Measurements from ENCODE around the gene ACAP1.

Gene ACAP1

DNA sequence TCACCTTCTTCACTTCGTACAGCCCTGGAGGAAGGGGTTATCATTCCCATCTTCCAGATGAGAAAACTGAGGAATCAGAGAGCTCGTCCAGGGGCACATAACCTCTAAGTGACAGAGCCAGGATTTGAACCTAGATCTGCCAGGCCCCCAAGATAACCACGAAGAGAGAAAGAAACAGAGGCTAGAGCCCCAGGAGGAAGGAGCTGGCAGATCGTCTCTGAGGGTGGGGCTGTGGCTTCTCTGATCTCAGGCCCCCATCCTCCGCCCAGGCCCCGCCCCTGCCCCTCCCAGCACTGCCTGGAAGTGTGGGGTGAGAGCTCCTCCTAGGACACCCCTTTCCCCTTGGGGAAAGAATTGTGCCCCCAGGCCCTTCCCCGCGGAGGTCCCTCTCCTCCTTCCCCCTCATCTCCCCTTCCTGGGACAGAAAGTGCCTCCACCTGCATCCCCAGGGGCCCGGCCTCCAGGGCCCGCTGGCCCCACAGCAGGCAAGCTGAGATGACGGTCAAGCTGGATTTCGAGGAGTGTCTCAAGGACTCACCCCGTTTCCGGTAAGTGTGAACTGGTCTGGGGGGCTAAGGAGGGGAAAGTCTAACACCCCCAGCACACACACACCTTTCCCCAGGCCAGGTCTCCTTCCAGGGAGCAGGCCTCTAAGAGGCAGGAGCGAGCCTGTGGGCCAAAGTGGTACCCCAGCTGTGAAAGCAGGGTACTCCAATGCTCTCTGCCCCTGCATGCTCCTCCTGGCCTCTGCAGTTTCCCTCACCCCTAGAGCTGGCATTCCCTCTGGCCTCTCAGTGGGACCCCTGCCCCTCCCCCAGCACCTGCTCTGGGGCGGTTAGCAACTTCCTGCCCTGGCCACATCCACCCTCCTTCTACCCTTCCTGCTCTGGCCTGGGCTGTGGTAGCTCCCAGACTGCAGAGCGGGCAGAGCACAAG is at the start of gene ACAP1:
Gene ACAP1 (plus strand): TSS at position 290 of the 936 bp plus-strand sequence. CDS start 206 bp downstream, at position 496.
- intact Hi-C loops (cut with DNase I): no loop called here
- peak in 1 of 42 donors; percentile 35 for DNase-seq

DNA sequence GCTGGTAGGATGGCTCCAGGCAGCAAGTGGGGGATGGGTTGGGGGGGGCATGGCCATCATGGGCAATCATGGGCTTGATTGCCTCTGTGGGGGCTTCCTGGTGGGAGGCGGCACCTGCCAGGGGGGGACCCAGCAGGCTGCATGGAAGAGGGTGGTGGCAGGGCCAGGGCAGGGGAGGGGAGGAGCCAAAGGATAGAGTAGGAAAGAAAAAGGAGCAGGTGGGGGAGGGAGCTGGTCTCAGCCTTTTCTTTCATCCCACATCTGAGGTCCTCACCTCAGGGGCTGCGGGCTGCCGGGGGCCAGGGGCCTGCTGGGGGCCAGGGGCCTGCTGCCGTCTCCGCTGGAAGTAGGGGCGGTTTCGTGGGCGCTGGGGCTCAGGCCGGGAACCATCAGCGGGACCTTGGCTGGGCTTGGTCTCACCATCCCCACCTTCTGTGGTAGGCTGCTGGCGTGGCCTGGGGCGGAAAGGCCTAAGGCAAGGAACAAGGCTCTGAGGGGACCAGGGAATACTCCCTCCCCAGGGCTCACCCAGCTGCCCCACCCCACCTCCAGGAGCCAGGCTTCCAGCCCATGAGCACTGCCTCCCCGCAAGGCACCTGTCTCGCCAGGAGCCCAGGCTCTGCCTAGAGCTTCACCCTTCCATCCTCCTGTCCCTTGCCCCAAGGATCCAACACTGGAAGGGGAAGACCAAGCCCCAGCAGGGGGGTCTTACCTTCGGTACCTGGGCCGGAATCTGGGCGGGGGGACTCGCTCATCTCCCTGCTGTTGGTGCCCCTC is 46.9 kb upstream of the ACAP1 start:
- no peak for DNase-seq
- intact Hi-C loops (cut with DNase I): no loop called here

GRCh38 chr17:7290166-7290565 is 46.2 kb upstream of the ACAP1 start:
- no peak for DNase-seq
- intact Hi-C loops (cut with DNase I): no loop called here

- intact Hi-C loops (cut with DNase I): no loop called here
- no peak for DNase-seq
Observed at GRCh38 chr17:7290685-7291084, 45.6 kb upstream of the ACAP1 start.

GRCh38 chr17:7292194-7292593 is 44.1 kb upstream of the ACAP1 start:
- intact Hi-C loops (cut with DNase I): no loop called here

DNA sequence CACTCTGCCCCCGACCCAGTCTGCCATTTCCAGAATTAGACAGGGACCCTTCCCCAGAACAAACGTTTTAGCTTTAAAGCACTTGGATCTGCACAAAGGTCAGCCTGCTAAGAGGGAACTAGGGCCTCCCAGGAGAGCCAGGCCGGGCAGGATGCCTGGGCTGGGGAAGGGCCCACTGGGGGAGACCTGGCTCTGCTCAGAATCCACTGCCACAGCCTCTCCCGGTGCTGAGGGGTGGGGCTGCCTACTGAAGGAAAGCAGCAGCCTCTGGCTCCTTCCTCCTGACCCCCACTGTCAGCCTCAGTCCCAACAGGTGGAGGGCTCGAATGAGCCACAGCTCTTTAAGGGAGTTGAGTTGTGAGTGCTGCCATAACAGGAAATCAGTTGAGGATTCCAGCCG is 43.6 kb upstream of the ACAP1 start:
- intact Hi-C loops (cut with DNase I): no loop called here
- DNase-seq: peak in 3 of 42 donors; percentile 15 to 30 (median 28)

More at GRCh38 chr17:7292194-7292593, 44.1 kb upstream of the ACAP1 start:
- DNase-seq: no peak

- intact Hi-C loops (cut with DNase I): no loop called here
- DNase-seq: no peak
Observed at GRCh38 chr17:7293159-7293558, 43.2 kb upstream of the ACAP1 start.

- DNase-seq: no peak
- intact Hi-C loops (cut with DNase I): no loop called here
Observed at GRCh38 chr17:7293816-7294613, 42.3 kb upstream of the ACAP1 start.

DNA sequence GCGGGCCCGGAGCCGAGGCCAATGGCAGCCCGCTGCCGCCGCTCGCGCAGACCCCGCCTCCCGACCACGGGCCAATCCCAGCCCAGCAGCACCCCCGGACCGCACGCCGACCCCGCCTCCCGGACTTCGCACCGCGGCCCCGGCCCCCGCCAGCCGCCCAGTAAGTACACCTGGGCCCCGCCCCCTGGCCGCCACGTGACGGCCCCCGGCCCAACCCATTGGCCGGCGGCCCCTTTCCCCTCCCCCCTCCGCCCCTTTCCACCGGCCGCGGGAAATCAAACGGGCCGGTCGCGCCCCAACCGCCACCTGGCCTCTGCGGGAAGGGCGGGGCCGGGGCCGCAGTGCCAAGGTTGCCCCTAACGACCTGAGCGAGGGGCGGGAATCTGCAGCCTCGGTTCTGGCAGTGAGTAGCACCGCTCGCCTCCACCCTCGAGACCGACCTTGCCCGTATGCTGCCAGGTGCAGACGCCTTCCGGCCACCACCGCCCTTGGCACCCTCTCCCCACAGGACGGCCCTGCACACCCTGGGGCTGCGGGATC is 41.6 kb upstream of the ACAP1 start, which contains the start of gene YBX2:
Gene YBX2 (minus strand): TSS at position 26 of the 540 bp plus-strand sequence. CDS start 139 bp downstream, outside the sequence.
- intact Hi-C loops (cut with DNase I): no loop called here
- DNase-seq: peak in 18 of 42 donors; percentile 18 to 64 (median 36)

- no peak for DNase-seq
- intact Hi-C loops (cut with DNase I): no loop called here
Observed at GRCh38 chr17:7295230-7296180, 40.8 kb upstream of the ACAP1 start.

DNA sequence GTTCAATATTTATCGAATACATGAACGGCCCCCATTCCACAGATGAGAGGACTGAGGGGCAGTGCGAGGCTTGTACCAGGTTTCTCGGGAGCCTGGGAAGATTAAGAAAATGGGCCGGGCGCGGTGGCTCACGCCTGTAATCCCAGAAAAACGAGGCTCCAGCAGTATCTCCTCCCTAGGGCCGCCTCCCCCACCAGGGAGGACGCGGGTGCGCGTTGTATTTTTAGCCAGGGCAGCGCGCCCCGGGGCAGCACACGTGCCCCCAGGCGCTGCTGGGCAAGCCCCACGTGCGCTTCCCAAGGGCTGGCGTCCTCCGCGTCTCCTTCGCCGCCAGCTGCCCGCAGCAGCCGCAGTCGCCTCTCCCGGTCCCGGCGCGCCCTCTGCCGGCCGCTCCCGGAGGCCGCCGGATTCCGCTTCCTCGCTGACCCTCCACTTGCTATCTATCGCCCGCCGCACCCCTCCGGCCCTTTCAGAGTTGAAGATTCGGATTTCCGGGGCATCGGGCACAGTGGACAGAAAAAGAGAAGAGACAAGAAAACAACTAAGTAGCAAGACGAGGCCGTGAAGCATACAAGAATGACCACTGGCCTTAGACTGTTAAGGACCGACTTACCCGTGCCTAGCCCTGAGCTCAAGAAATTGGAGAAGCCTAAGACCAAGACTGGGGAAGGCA is 40.0 kb upstream of the ACAP1 start:
- intact Hi-C loops (cut with DNase I): no loop called here
- DNase-seq: peak; percentile 34 to 93 (median 82)

- intact Hi-C loops (cut with DNase I): no loop called here
- DNase-seq: no peak
Observed at GRCh38 chr17:7304179-7304578, 32.1 kb upstream of the ACAP1 start.

GRCh38 chr17:7306911-7307685 is 29.2 kb upstream of the ACAP1 start, which contains the start of gene EIF5A:
EIF5A (plus strand) TSS chr17:7307628; CDS start chr17:7309636, 2,008 bp downstream.
- intact Hi-C loops (cut with DNase I): loop anchor here (5.0 kb wide), 1 partner anchor 55 kb away; the partner anchor contains the start of genes CTDNEP1 and ELP5
- DNase-seq: peak; percentile 98 to 100 (median 99)

GRCh38 chr17:7307686-7308624 is 28.4 kb upstream of the ACAP1 start:
- peak in 32 of 42 donors; percentile 9 to 71 (median 45) for DNase-seq

More at GRCh38 chr17:7307686-7308624, 28.4 kb upstream of the ACAP1 start:
- intact Hi-C loops (cut with DNase I): loop anchor here (5.0 kb wide), 1 partner anchor 56 kb away; the partner anchor contains the start of genes CTDNEP1 and ELP5

Measured in head of caudate nucleus (tissue), 42 donors.